ENCODE results near the gene SLC6A11.

The SLC6A11 gene

DNA sequence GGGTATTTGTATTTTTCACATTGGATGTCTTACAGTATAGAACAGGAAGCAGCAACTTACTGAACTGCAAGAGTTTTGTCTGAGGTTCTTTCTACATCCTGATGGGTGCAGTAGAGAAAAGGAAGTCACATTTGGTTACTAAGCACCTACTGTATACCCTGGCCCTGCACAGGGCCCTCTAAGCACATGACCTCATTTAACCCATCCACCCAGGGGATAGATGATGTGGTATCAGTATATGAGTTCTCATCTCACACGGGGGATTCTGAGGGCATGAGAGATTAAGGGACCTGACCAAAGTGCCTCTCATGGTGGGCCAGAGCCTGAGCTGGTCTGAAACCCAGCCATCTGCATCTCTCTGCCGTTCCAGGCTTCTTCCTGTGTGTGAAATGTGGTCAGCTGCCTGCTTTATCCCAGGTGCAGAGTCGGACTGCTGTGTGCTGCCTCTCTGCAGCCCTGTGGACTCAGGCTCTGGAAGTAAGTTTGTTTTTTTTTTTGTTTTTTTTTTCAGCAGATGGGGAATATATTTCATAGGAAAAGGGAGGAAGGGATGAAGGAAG lies 17.9 kb downstream of the SLC6A11 start:
- H3K4me3 ChIP-seq = no peak overlapping the region
- no peak overlapping the region for H3K27ac ChIP-seq
- H3K4me1 ChIP-seq = peaks cover 0 to 5% (median 0%) of the 10 kb centered on the region in 4 donors
- no peaks in the 10 kb centered on the region for H3K36me3 ChIP-seq
- no peaks in the 10 kb centered on the region for H3K9me3 ChIP-seq
- H3K27me3 ChIP-seq = peaks cover 0 to 2% of the 10 kb centered on the region in 2 donors
- intact Hi-C loops (cut with DNase I; ENCODE audit: low total_unique reads) = no loop called here
- no peak for DNase-seq
- TF ChIP-seq CTCF (IDR thresholded peaks at IDR 0.05) = no peak

DNA sequence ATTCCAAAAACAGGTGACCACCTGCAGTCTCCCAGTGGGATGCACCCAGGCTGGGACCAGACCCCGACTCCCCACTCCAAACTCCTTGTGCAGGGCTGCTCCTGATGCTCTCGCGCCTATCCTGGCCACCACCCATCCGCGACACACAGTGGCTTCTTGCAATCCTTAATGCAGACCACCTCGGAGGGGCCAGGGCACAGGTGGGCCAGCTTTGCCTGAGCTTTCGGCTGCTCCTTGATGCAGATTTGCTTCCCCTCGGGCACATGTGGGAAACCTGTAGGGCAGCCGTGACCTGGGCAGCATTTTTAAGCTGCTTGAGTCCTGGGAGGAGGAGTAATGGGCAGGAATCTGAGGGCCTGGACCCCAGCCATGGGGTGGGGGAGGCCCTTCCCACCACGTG lies 18.9 kb downstream of the SLC6A11 start:
- Histone ChIP-seq H3K36me3 (no peaks in the 10 kb centered on the region), H3K9me3 (no peaks in the 10 kb centered on the region), H3K4me1 (peaks cover 0 to 5% (median 0%) of the 10 kb centered on the region in 4 donors), H3K27me3 (peaks cover 0 to 10% of the 10 kb centered on the region in 2 donors), H3K4me3 (no peak overlapping the region), H3K27ac (no peak overlapping the region)
- no peak for TF ChIP-seq CTCF (IDR thresholded peaks at IDR 0.05)
- intact Hi-C loops (cut with DNase I; ENCODE audit: low total_unique reads) = no loop called here
- DNase-seq = no peak

GRCh38 chr3:10835406-10835805 lies 19.4 kb downstream of the SLC6A11 start:
- no peak for DNase-seq
- Histone ChIP-seq H3K36me3 (no peaks in the 10 kb centered on the region), H3K9me3 (no peaks in the 10 kb centered on the region), H3K4me3 (no peak overlapping the region), H3K27me3 (peaks cover 0 to 15% of the 10 kb centered on the region in 2 donors), H3K4me1 (peaks cover 0 to 5% (median 0%) of the 10 kb centered on the region in 4 donors), H3K27ac (no peak overlapping the region)
- intact Hi-C loops (cut with DNase I; ENCODE audit: low total_unique reads) = no loop called here
- TF ChIP-seq CTCF (IDR thresholded peaks at IDR 0.05) = no peak

GRCh38 chr3:10836676-10837075 lies 20.6 kb downstream of the SLC6A11 start:
- Histone ChIP-seq H3K27ac (no peak overlapping the region), H3K27me3 (peaks cover 0 to 15% of the 10 kb centered on the region in 2 donors), H3K4me3 (no peak overlapping the region), H3K9me3 (no peaks in the 10 kb centered on the region), H3K36me3 (no peaks in the 10 kb centered on the region), H3K4me1 (peaks cover 0 to 5% (median 0%) of the 10 kb centered on the region in 4 donors)
- intact Hi-C loops (cut with DNase I; ENCODE audit: low total_unique reads) = no loop called here
- no peak for DNase-seq
- no peak for TF ChIP-seq CTCF (IDR thresholded peaks at IDR 0.05)

DNA sequence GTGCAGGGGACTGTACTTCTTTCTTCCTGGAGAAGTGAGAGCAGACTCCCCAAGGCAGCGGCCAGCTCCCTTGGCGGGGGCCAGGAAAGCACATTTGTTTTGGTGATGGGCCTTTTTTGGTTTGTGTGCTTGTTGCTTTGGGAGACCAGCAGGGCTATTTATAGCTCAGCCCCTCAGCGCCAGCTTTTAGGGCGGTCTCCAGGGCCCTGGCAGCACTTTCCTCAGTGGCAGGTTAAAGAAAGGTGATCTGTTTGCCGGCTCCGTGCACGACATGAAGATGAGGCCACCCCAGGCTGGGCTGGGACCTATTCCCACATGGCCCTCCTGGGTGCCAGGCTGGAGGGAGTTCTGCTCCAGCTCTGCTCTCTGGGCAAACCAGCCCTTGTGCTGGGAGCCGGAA lies 21.8 kb downstream of the SLC6A11 start:
- Histone ChIP-seq H3K9me3 (no peaks in the 10 kb centered on the region), H3K4me3 (no peak overlapping the region), H3K36me3 (no peaks in the 10 kb centered on the region), H3K27me3 (peaks cover 0 to 15% of the 10 kb centered on the region in 2 donors), H3K27ac (no peak overlapping the region), H3K4me1 (peaks cover 0 to 5% (median 0%) of the 10 kb centered on the region in 4 donors)
- no peak for DNase-seq
- intact Hi-C loops (cut with DNase I; ENCODE audit: low total_unique reads) = no loop called here
- no peak for TF ChIP-seq CTCF (IDR thresholded peaks at IDR 0.05)

DNA sequence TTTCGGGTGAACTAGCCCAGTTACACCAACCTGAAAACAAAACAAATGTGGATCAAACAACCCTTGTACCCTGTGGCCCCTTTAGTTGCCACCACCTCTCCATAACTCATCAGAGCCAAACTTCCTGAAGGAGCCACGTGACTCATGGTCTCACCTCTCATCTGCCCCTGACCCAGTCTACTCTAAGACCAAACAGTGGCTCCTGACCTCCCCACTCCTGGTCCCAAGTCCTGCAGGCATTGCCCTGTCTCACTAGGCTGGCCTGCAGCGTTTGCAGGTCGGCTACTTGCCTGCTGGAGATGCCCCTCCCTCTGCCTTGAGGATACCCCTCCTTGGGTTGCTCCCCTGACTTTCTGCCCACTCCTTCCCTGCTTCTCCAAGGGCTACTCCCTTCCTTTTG lies 23.1 kb downstream of the SLC6A11 start:
- Histone ChIP-seq H3K27me3 (peaks cover 0 to 17% of the 10 kb centered on the region in 2 donors), H3K4me3 (no peak overlapping the region), H3K4me1 (peaks cover 0 to 5% (median 0%) of the 10 kb centered on the region in 4 donors), H3K9me3 (no peaks in the 10 kb centered on the region), H3K36me3 (no peaks in the 10 kb centered on the region), H3K27ac (no peak overlapping the region)
- TF ChIP-seq CTCF (IDR thresholded peaks at IDR 0.05) = no peak
- intact Hi-C loops (cut with DNase I; ENCODE audit: low total_unique reads) = no loop called here
- DNase-seq = no peak

All from tibial artery (tissue), 4 donors.